DMS53 (cell line): ENCODE measurements around the gene RDX.
"Not testable (repeated sequence)": the region's sequence is repeated elsewhere in the genome, so short reads cannot be mapped to it uniquely, and the experiment has no call there.

ENCODE experiments used
- DNase-seq: peaks from one replicate; lab custom pipeline; 2025; lab: John Stamatoyannopoulos, UW

RDX gene

GRCh38 chr11:110305169-110306018 is 9.0 kb upstream of the RDX start:
- peak; percentile 83 for DNase-seq

- no peak for DNase-seq
These were observed 7.0 kb upstream of the RDX start for GRCh38 chr11:110303414-110303826.

- no peak for DNase-seq
These were observed 5.2 kb upstream of the RDX start for GRCh38 chr11:110301577-110301976.

- DNase-seq, result no peak
These were observed 4.6 kb upstream of the RDX start for GRCh38 chr11:110301032-110301431.

GRCh38 chr11:110299006-110299785 is 2.8 kb upstream of the RDX start:
- DNase-seq, result no peak

- DNase-seq, result no peak
These were observed 1.9 kb upstream of the RDX start for GRCh38 chr11:110298301-110298765.

- DNase-seq, result peak; percentile 28
These were observed 1.4 kb upstream of the RDX start for GRCh38 chr11:110297726-110298300.

- peak; percentile 28 for DNase-seq
These were observed 787 bp upstream of the RDX start for GRCh38 chr11:110297076-110297725.

- DNase-seq, result peak; percentile 65
These were observed 736 bp downstream of the RDX start for GRCh38 chr11:110295531-110296225.

- DNase-seq, result no peak
These were observed 1.3 kb downstream of the RDX start for GRCh38 chr11:110295086-110295485.

GRCh38 chr11:110294509-110294908 is 1.9 kb downstream of the RDX start:
- no peak for DNase-seq

- no peak for DNase-seq
These were observed 3.0 kb downstream of the RDX start for GRCh38 chr11:110293389-110293788.

- not testable (repeated sequence) for DNase-seq
These were observed 4.3 kb downstream of the RDX start for GRCh38 chr11:110292146-110292545.

GRCh38 chr11:110290591-110291334 is 5.7 kb downstream of the RDX start:
- DNase-seq, result no peak

GRCh38 chr11:110289472-110289871 is 6.9 kb downstream of the RDX start:
- no peak for DNase-seq

- DNase-seq, result peak; percentile 14
These were observed 8.9 kb downstream of the RDX start for GRCh38 chr11:110287537-110287936.

- DNase-seq, result peak; percentile 17
These were observed 9.9 kb downstream of the RDX start for GRCh38 chr11:110286298-110287040.

GRCh38 chr11:110283862-110284261 is 12.6 kb downstream of the RDX start:
- no peak for DNase-seq

GRCh38 chr11:110280595-110280994 is 15.8 kb downstream of the RDX start:
- not testable (repeated sequence) for DNase-seq

- no peak for DNase-seq
These were observed 16.5 kb downstream of the RDX start for GRCh38 chr11:110279881-110280280.
